ENCODE data around the gene SGF29. TPM values are rescaled to one million over a fixed set of nuclear protein-coding genes. Genes with fewer than 3 reads are reported as not detected.

Gene SGF29
- total RNA-seq, 4 donors from 2014 or later, result 11.0 to 31.3 (median 13.1) TPM

DNA sequence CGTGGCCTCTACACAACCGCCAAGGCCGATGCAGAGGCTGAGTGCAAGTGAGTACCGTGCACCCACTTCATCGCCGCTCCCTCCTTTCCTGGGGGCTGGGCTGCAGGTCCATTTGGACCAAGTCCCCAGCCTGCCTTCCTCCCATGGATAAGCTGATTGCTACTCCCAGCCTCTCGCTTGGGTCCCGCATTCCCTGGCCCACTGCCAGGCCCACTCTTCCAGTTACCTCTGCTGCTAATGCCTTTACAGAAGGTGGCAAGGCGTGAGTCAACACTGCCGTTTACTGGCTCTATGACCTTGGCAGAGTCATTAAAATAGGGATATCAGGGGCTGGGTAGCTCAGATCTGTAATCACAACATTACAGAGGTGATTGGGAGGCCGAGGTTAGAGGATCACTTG lies 32.0 kb downstream of the SGF29 start:
- Histone ChIP-seq H3K36me3 (peaks cover 10 to 100% (median 29%) of the 10 kb centered on the region in 3 donors), H3K27me3 (no peaks in the 10 kb centered on the region), H3K27ac (no peak overlapping the region), H3K4me1 (no peaks in the 10 kb centered on the region), H3K4me3 (no peak overlapping the region), H3K9me3 (no peaks in the 10 kb centered on the region)
- DNase-seq, result no peak
- intact Hi-C loops (cut with DNase I), result no loop called here
- WGBS, 2 donors, result 91 to 95% methylated on average over 8 to 9 of the region's 11 CpGs
- TF ChIP-seq, protein P1, sequence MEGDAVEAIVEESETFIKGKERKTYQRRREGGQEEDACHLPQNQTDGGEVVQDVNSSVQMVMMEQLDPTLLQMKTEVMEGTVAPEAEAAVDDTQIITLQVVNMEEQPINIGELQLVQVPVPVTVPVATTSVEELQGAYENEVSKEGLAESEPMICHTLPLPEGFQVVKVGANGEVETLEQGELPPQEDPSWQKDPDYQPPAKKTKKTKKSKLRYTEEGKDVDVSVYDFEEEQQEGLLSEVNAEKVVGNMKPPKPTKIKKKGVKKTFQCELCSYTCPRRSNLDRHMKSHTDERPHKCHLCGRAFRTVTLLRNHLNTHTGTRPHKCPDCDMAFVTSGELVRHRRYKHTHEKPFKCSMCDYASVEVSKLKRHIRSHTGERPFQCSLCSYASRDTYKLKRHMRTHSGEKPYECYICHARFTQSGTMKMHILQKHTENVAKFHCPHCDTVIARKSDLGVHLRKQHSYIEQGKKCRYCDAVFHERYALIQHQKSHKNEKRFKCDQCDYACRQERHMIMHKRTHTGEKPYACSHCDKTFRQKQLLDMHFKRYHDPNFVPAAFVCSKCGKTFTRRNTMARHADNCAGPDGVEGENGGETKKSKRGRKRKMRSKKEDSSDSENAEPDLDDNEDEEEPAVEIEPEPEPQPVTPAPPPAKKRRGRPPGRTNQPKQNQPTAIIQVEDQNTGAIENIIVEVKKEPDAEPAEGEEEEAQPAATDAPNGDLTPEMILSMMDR (IDR thresholded peaks at IDR 0.05), result no peak
- TF ChIP-seq POLR2A (IDR thresholded peaks at IDR 0.05), result no peak

DNA sequence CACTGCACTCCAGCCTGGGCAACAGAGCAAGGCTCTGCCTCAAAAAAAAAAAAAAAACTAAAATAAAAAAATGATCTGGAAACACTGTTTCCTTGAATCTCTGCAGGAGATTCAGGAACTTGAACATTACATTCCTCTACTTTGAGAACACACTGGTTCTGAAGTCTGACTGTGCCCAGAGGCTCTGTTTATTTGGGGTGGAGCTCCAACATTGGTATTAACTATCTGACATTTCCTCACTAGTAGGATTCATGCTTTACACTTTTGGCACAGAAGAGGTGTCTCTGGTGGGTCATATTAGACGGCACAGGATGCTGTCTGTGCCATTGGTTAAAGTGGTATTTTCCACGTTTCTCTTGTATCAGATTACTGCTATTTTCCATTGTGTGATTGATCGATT lies 32.7 kb downstream of the SGF29 start:
- no peak for TF ChIP-seq POLR2A (IDR thresholded peaks at IDR 0.05)
- TF ChIP-seq, protein P1 (IDR thresholded peaks at IDR 0.05), result no peak
- H3K4me3 ChIP-seq, result no peak overlapping the region
- H3K27me3 ChIP-seq, result no peaks in the 10 kb centered on the region
- no peaks in the 10 kb centered on the region for H3K9me3 ChIP-seq
- 86 to 91% methylated on average over 3 of the region's 3 CpGs for WGBS, 2 donors
- peaks cover 15 to 100% (median 34%) of the 10 kb centered on the region in 3 donors for H3K36me3 ChIP-seq
- intact Hi-C loops (cut with DNase I), result no loop called here
- H3K27ac ChIP-seq, result no peak overlapping the region
- H3K4me1 ChIP-seq, result no peaks in the 10 kb centered on the region
- no peak for DNase-seq

DNA sequence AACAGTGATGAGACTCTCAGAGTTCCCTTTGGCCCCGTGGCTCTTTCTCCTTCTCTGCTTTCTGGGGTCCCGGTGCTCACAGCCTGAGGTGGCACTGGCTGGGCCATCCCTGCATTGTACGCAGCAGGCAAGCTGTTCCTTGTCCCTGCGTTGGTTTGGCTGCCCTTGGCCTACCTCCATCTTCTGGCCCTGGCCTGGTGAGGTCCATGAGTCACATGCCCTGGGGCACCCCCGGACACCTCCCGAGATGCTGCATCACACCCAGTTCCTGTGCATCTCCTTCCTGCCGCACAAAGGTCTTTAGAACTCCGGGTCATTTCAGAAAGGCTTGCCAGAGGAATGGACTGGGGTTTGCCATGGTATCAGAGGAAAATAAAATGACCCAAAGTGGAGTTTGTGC lies 33.7 kb downstream of the SGF29 start:
- H3K36me3 ChIP-seq, result peaks cover 15 to 100% (median 27%) of the 10 kb centered on the region in 3 donors
- no peak for DNase-seq
- H3K4me3 ChIP-seq, result no peak overlapping the region
- TF ChIP-seq, protein P1 (IDR thresholded peaks at IDR 0.05), result no peak
- no peak for TF ChIP-seq POLR2A (IDR thresholded peaks at IDR 0.05)
- H3K9me3 ChIP-seq, result no peaks in the 10 kb centered on the region
- 61 to 71% methylated on average over 7 to 8 of the region's 8 CpGs for WGBS, 2 donors
- no peaks in the 10 kb centered on the region for H3K4me1 ChIP-seq
- no peaks in the 10 kb centered on the region for H3K27me3 ChIP-seq
- intact Hi-C loops (cut with DNase I), result no loop called here
- H3K27ac ChIP-seq, result no peak overlapping the region

DNA sequence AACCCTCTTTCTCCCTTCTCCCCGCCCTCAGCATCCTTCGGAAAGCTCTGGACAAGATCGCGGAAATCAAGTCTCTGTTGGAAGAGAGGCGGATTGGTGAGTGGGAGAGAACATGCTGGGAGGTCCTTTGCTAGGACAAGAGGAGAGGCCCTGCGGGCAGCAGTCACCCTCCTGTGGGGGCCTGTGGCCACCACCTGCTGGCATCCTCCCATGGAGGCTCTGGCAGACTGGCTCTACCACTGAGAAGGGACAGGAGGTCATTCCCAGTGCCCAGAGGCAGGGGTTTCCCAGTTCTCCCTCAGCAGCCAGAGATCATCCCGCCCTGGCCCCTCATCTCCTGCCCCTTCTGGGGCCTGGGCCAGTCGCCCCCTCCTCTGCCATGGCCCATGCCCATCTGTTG lies 35.3 kb downstream of the SGF29 start:
- WGBS, 2 donors, result 93% methylated on average over 6 of the region's 8 CpGs
- Histone ChIP-seq H3K27me3 (no peaks in the 10 kb centered on the region), H3K4me3 (no peak overlapping the region), H3K4me1 (no peaks in the 10 kb centered on the region), H3K36me3 (peaks cover 15 to 90% (median 27%) of the 10 kb centered on the region in 3 donors), H3K27ac (no peak overlapping the region), H3K9me3 (no peaks in the 10 kb centered on the region)
- DNase-seq, result no peak
- intact Hi-C loops (cut with DNase I), result no loop called here
- TF ChIP-seq, protein P1 (IDR thresholded peaks at IDR 0.05), result no peak
- no peak for TF ChIP-seq POLR2A (IDR thresholded peaks at IDR 0.05)

DNA sequence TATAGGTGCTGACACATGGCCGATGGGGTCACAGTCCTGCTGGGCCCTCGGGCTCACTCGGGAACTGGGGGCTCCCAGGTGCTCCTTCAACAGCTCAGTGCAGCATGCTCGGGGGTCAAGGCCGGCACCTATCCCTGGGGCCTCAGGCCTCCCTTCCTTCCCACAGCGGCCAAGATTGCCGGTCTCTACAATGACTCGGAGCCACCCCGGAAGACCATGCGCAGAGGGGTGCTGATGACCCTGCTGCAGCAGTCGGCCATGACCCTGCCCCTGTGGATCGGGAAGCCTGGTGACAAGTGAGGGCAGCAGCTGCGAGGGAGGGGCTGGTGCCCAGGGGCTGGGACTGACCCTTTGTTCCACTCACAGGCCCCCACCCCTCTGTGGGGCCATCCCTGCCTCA lies 36.2 kb downstream of the SGF29 start:
- H3K36me3 ChIP-seq, result peaks cover 15 to 81% (median 24%) of the 10 kb centered on the region in 3 donors
- H3K27me3 ChIP-seq, result no peaks in the 10 kb centered on the region
- TF ChIP-seq, protein P1 (IDR thresholded peaks at IDR 0.05), result no peak
- no peak for TF ChIP-seq POLR2A (IDR thresholded peaks at IDR 0.05)
- H3K27ac ChIP-seq, result no peak overlapping the region
- no peak overlapping the region for H3K4me3 ChIP-seq
- 86% methylated on average over 1 of the region's 13 CpGs; no CpG with 5 or more reads in 1 of the 2 donors for WGBS, 2 donors
- no peak for DNase-seq
- intact Hi-C loops (cut with DNase I), result no loop called here
- H3K4me1 ChIP-seq, result no peaks in the 10 kb centered on the region
- no peaks in the 10 kb centered on the region for H3K9me3 ChIP-seq

All from esophagus squamous epithelium (tissue), 5 donors.